Mesenchymal stem cell (in vitro differentiated cells and primary cell): ENCODE results near the gene RNF144A.

Experiments
- DNase-seq: peaks from one replicate; pipeline ENCODE4 v3.0.0-alpha.2; 2013
- H2AFZ ChIP-seq: one replicate; pipeline ENCODE4 v1.6.1; 2013; ENCODE audit warnings: low read depth, mild to moderate bottlenecking, control low read depth, inconsistent platforms, low read length, moderate library complexity
- H2AK5ac ChIP-seq: 2 replicates; pipeline ENCODE4 v1.6.1; 2013; ENCODE audit warnings: low read length, moderate library complexity, mild to moderate bottlenecking, inconsistent platforms; ENCODE audit not compliant: severe bottlenecking
- H2BK120ac ChIP-seq: one replicate; pipeline ENCODE4 v1.6.1; 2013; ENCODE audit warnings: low read depth, mild to moderate bottlenecking, inconsistent platforms, low read length, moderate library complexity
- H2BK12ac ChIP-seq, 2 experiments: one replicate each; pipeline ENCODE4 v1.6.1; 2013; ENCODE audit warnings: inconsistent platforms in 2 of 2, low read length in 2 of 2, mild to moderate bottlenecking in 2 of 2, moderate library complexity in 2 of 2, control low read depth in 1 of 2
- H2BK15ac ChIP-seq: one replicate; pipeline ENCODE4 v1.6.1; 2013; ENCODE audit warnings: mild to moderate bottlenecking, low read depth, inconsistent platforms; ENCODE audit not compliant: poor library complexity, severe bottlenecking
- H2BK5ac ChIP-seq: 2 replicates; pipeline ENCODE4 v1.6.1; 2013; ENCODE audit warnings: low read depth, mild to moderate bottlenecking, low read length, control low read depth, inconsistent platforms; ENCODE audit not compliant: poor library complexity, severe bottlenecking
- H3K14ac ChIP-seq, 2 experiments: one replicate each; pipeline ENCODE4 v1.6.1; 2013; ENCODE audit warnings: inconsistent platforms in 2 of 2, low read length in 2 of 2, control low read depth in 1 of 2, mild to moderate bottlenecking in 1 of 2, moderate library complexity in 1 of 2
- H3K18ac ChIP-seq, 2 experiments: one replicate each; pipeline ENCODE4 v1.6.1; 2013; ENCODE audit warnings: inconsistent platforms in 2 of 2, low read length in 2 of 2, control low read depth in 1 of 2, low read depth in 1 of 2, mild to moderate bottlenecking in 1 of 2
- H3K23ac ChIP-seq, 2 experiments: one replicate each; pipeline ENCODE4 v1.6.1; 2013; ENCODE audit warnings: inconsistent platforms in 2 of 2, low read length in 2 of 2, mild to moderate bottlenecking in 2 of 2, moderate library complexity in 2 of 2, control low read depth in 1 of 2
- H3K27ac ChIP-seq: 2 replicates; pipeline ENCODE4 v1.5.1; 2013; ENCODE audit warnings: mild to moderate bottlenecking, moderate library complexity, low read length, control low read depth, inconsistent platforms; ENCODE audit not compliant: poor library complexity, severe bottlenecking
- H3K27me3 ChIP-seq, 2 experiments: 2 replicates each; pipeline versions ENCODE4 v1.6.1 to v1.7.0; 2013; ENCODE audit warnings: low read length in 2 of 2, mild to moderate bottlenecking in 2 of 2, moderate library complexity in 2 of 2, control low read depth in 1 of 2, inconsistent platforms in 1 of 2; ENCODE audit not compliant: control insufficient read depth in 1 of 2, insufficient read depth in 1 of 2
- H3K36me3 ChIP-seq, 2 experiments: 2 replicates each; pipeline versions ENCODE4 v1.6.1 to v1.7.0; 2013; ENCODE audit warnings: low read length in 2 of 2, control low read depth in 1 of 2, inconsistent platforms in 1 of 2, low read depth in 1 of 2, mild to moderate bottlenecking in 1 of 2; ENCODE audit not compliant: insufficient read depth in 2 of 2, control insufficient read depth in 1 of 2
- H3K4ac ChIP-seq, 2 experiments: one replicate each; pipeline ENCODE4 v1.6.1; 2013; ENCODE audit warnings: inconsistent platforms in 2 of 2, low read length in 2 of 2, mild to moderate bottlenecking in 2 of 2, moderate library complexity in 2 of 2, control low read depth in 1 of 2, low read depth in 1 of 2
- H3K4me1 ChIP-seq: 2 replicates; pipeline ENCODE4 v1.6.1; 2013; ENCODE audit warnings: low read depth, low read length, control low read depth; ENCODE audit not compliant: control insufficient read depth, insufficient read depth
- H3K4me2 ChIP-seq: 2 replicates; pipeline ENCODE4 v1.6.1; 2013; ENCODE audit warnings: low read length, mild to moderate bottlenecking, inconsistent platforms; ENCODE audit not compliant: poor library complexity, severe bottlenecking
- H3K4me3 ChIP-seq, 2 experiments: 2 replicates each; pipeline versions ENCODE4 v1.5.1 to v1.7.0; 2013; ENCODE audit warnings: low read length in 2 of 2, mild to moderate bottlenecking in 2 of 2, control low read depth in 1 of 2, low read depth in 1 of 2; ENCODE audit not compliant: insufficient read depth in 1 of 2
- H3K79me1 ChIP-seq: replicated peaks from 2 replicates; pipeline ENCODE4 v1.6.1; 2013; ENCODE audit warnings: mild to moderate bottlenecking, control low read depth, low read length, inconsistent platforms; ENCODE audit not compliant: poor library complexity, severe bottlenecking
- H3K9ac ChIP-seq: 2 replicates; pipeline ENCODE4 v1.7.0; 2013; ENCODE audit warnings: mild to moderate bottlenecking, low read length, moderate library complexity
- H3K9me3 ChIP-seq: 2 replicates; pipeline ENCODE4 v1.7.0; 2013; ENCODE audit warnings: mild to moderate bottlenecking, low read length; ENCODE audit not compliant: control insufficient read depth
- H4K8ac ChIP-seq: one replicate; pipeline ENCODE4 v1.6.1; 2013; ENCODE audit warnings: inconsistent platforms, mild to moderate bottlenecking, low read length, moderate library complexity
- H4K91ac ChIP-seq: one replicate; pipeline ENCODE4 v1.6.1; 2013; ENCODE audit warnings: mild to moderate bottlenecking, low read length, inconsistent platforms
- WGBS: methylation state at CpG from one replicate; pipeline ENCODE4 v1.1.7; 2013; ENCODE audit warnings: mixed read lengths; 5-methylcytosine and 5-hydroxymethylcytosine counted together

Gene RNF144A

GRCh38 chr2:6943971-6944370 is 26.8 kb downstream of the RNF144A start:
- Histone ChIP-seq H2BK5ac (no peak overlapping the region), H3K4ac (no peak overlapping the region), H3K4me2 (no peak overlapping the region), H3K4me3 (no peak overlapping the region), H3K4me1 (peaks cover 4% of the 10 kb centered on the region), H4K8ac (no peak overlapping the region), H2BK15ac (peak overlapping the region; percentile 39), H2AFZ (no peak overlapping the region), H3K9me3 (no peaks in the 10 kb centered on the region), H3K27ac (no peak overlapping the region), H3K9ac (no peak overlapping the region), H4K91ac (no peak overlapping the region), H2BK120ac (no peak overlapping the region), H2BK12ac (peak overlapping the region in 1 of 2 experiments; percentile 17), H3K79me1 (no peaks in the 10 kb centered on the region), H3K18ac (no peak overlapping the region), H3K36me3 (peaks cover 0 to 24% of the 10 kb centered on the region in 2 experiments), H2AK5ac (no peak overlapping the region), H3K14ac (no peak overlapping the region), H3K23ac (no peak overlapping the region), H3K27me3 (no peaks in the 10 kb centered on the region)
- WGBS, result 94% methylated on average over 8 of the region's 8 CpGs
- DNase-seq, result no peak

GRCh38 chr2:6944555-6944954 is 27.3 kb downstream of the RNF144A start:
- Histone ChIP-seq H3K27me3 (no peaks in the 10 kb centered on the region), H2BK5ac (no peak overlapping the region), H3K14ac (no peak overlapping the region), H2BK12ac (no peak overlapping the region), H3K79me1 (no peaks in the 10 kb centered on the region), H3K4me1 (peaks cover 4% of the 10 kb centered on the region), H4K8ac (no peak overlapping the region), H3K9me3 (no peaks in the 10 kb centered on the region), H3K4me2 (no peak overlapping the region), H2AFZ (no peak overlapping the region), H3K4me3 (no peak overlapping the region), H2AK5ac (no peak overlapping the region), H4K91ac (no peak overlapping the region), H3K27ac (no peak overlapping the region), H3K23ac (no peak overlapping the region), H2BK120ac (no peak overlapping the region), H3K18ac (no peak overlapping the region), H3K4ac (no peak overlapping the region), H3K9ac (no peak overlapping the region), H2BK15ac (no peak overlapping the region), H3K36me3 (peaks cover 0 to 24% of the 10 kb centered on the region in 2 experiments)
- DNase-seq, result no peak
- WGBS, result 92% methylated on average over 5 of the region's 5 CpGs

DNA sequence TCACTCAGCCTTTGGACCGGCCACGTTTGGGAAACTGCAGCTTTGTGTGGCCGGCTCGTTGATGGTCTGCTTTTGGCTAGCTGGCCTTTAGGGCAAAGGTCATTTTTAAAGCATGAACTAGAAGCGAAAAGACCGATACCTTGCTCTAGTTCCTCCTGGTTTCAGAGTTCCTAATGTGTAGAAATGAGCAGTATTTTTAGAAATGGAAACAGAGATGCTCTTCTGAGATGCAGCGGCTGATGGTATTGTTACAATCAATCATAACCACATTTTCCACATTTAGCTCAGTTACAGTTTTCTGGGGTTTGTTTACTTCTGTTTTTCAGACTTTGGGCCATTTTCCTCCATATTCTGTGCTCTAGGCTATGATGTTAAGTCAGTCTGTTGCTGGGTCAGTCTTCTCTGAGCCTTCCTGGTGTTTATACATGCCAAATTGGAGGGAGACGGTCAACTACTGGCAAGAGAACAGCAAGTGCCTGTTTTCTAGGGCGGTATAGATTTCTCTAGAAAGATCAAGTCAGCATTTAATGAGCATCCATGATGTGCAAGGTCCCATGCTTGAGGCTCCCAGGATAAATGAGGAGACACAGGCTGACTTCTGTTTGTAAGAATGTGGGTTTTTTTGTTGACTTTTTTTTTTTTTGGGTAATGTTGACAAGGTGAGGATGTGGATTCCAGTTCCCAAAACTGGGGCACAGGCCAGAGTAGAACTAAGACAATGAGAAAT is 28.0 kb downstream of the RNF144A start:
- H3K23ac ChIP-seq, result no peak overlapping the region
- no peak for DNase-seq
- WGBS, result 95% methylated on average over 7 of the region's 9 CpGs

DNA sequence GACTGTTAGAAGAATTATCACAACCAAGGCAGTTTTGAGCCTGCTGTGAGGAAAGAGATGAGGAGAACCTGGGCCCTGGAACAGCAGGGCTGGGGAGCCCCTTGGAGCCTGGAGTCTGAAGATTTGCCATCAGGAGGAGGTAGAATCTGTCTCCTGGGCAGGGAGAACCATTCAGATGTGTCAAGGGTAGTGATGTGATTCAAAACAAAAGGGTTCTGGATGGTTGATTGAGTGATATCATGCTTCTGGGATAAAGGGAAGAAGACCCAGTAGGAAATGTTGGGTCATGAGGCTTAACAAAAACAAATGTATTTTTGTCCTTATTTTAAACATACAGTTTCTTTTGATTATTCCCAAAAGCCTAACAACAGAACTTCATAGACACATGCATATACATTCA is 28.6 kb downstream of the RNF144A start:
- Histone ChIP-seq H2BK120ac (peak overlapping the region; percentile 77), H3K14ac (no peak overlapping the region), H3K4me2 (no peak overlapping the region), H3K27ac (no peak overlapping the region), H2AFZ (no peak overlapping the region), H2AK5ac (no peak overlapping the region), H3K9ac (peak overlapping the region; percentile 6), H2BK5ac (no peak overlapping the region), H3K27me3 (no peaks in the 10 kb centered on the region), H3K4me3 (no peak overlapping the region), H3K18ac (peak overlapping the region; percentile 72 to 80), H3K79me1 (no peaks in the 10 kb centered on the region), H3K4ac (peak overlapping the region; percentile 73 to 81), H3K23ac (no peak overlapping the region), H2BK15ac (no peak overlapping the region), H2BK12ac (peak overlapping the region; percentile 72 to 91), H3K9me3 (no peaks in the 10 kb centered on the region), H4K91ac (peak overlapping the region; percentile 82), H4K8ac (no peak overlapping the region), H3K4me1 (peaks cover 3% of the 10 kb centered on the region), H3K36me3 (peaks cover 0 to 24% of the 10 kb centered on the region in 2 experiments)
- DNase-seq, result peak; percentile 28

More for the DNA sequence above, 28.0 kb downstream of the RNF144A start:
- Histone ChIP-seq H3K4me1 (peaks cover 4% of the 10 kb centered on the region), H3K9ac (peak overlapping the region; percentile 6), H4K8ac (no peak overlapping the region), H3K27me3 (no peaks in the 10 kb centered on the region), H3K79me1 (no peaks in the 10 kb centered on the region), H3K4ac (peak overlapping the region in 1 of 2 experiments; percentile 81), H2BK120ac (no peak overlapping the region), H2BK12ac (peak overlapping the region; percentile 72 to 91), H3K4me2 (no peak overlapping the region), H2AK5ac (no peak overlapping the region), H2BK5ac (no peak overlapping the region), H3K4me3 (no peak overlapping the region), H3K14ac (no peak overlapping the region), H3K36me3 (peaks cover 0 to 24% of the 10 kb centered on the region in 2 experiments), H2AFZ (no peak overlapping the region), H2BK15ac (no peak overlapping the region), H4K91ac (peak overlapping the region; percentile 82), H3K9me3 (no peaks in the 10 kb centered on the region), H3K18ac (peak overlapping the region; percentile 53 to 72), H3K27ac (no peak overlapping the region)
